HFF-Myc (cell line): ENCODE measurements around the gene LRRTM1.

Experiments
- DNase-seq: peaks from one replicate; pipeline ENCODE4 v3.0.0-alpha.2; 2011; ENCODE audit warnings: low read depth; ENCODE audit errors: extremely low read depth
- H3K4me3 ChIP-seq: replicated peaks from 2 replicates; pipeline ENCODE4 v1.5.1; 2011; ENCODE audit warnings: low read depth, mild to moderate bottlenecking, control low read depth, low read length
- TF ChIP-seq, protein P1 (sequence below): IDR thresholded peaks from 2 replicates; pipeline ENCODE4 v1.5.1; 2012; ENCODE audit warnings: mild to moderate bottlenecking, low read depth, low read length, control low read depth; ENCODE audit errors: missing control alignments

The LRRTM1 gene

DNA sequence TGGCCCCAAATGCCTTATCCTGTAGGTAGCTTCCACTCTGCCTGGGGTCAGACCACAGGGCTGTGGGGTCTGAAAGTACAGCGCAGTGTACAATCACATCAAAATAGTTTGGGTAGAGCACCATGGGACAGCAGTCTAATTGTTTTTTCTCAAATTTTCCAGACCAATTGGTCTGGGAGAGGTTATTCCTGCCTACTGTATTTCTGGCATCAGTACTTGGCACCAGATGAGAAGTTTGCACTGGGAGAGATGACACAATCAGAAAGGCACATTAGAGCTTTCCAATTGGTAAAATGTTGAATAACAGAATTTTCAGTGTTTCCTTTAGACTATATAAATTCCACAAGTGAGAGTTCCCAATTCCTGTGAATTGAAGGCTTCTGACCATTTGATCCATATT is 30.9 kb upstream of the LRRTM1 start:
- H3K4me3 ChIP-seq: no peak overlapping the region
- no peak for DNase-seq
- TF ChIP-seq, protein P1, sequence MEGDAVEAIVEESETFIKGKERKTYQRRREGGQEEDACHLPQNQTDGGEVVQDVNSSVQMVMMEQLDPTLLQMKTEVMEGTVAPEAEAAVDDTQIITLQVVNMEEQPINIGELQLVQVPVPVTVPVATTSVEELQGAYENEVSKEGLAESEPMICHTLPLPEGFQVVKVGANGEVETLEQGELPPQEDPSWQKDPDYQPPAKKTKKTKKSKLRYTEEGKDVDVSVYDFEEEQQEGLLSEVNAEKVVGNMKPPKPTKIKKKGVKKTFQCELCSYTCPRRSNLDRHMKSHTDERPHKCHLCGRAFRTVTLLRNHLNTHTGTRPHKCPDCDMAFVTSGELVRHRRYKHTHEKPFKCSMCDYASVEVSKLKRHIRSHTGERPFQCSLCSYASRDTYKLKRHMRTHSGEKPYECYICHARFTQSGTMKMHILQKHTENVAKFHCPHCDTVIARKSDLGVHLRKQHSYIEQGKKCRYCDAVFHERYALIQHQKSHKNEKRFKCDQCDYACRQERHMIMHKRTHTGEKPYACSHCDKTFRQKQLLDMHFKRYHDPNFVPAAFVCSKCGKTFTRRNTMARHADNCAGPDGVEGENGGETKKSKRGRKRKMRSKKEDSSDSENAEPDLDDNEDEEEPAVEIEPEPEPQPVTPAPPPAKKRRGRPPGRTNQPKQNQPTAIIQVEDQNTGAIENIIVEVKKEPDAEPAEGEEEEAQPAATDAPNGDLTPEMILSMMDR: no peak

DNA sequence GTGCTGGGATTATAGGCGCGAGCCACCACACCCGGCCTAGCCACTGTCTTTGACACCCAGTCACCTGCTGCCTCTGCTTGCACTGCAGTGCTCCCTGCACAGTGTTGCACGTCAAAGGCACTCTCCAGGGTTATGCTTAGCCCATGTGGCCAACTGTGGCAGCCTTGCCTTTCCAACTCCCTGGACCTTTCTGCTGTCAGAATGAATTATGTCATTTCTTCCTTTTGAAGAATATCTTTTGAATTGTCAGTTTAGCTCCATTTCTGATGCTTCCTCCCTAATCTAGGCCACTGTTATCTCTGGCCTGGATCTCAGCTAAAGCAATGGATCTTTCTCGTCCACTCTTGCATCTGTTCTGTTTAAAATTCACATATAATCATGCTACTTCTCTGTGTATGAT is 29.3 kb upstream of the LRRTM1 start:
- H3K4me3 ChIP-seq: no peak overlapping the region
- TF ChIP-seq, protein P1: no peak
- DNase-seq: no peak

DNA sequence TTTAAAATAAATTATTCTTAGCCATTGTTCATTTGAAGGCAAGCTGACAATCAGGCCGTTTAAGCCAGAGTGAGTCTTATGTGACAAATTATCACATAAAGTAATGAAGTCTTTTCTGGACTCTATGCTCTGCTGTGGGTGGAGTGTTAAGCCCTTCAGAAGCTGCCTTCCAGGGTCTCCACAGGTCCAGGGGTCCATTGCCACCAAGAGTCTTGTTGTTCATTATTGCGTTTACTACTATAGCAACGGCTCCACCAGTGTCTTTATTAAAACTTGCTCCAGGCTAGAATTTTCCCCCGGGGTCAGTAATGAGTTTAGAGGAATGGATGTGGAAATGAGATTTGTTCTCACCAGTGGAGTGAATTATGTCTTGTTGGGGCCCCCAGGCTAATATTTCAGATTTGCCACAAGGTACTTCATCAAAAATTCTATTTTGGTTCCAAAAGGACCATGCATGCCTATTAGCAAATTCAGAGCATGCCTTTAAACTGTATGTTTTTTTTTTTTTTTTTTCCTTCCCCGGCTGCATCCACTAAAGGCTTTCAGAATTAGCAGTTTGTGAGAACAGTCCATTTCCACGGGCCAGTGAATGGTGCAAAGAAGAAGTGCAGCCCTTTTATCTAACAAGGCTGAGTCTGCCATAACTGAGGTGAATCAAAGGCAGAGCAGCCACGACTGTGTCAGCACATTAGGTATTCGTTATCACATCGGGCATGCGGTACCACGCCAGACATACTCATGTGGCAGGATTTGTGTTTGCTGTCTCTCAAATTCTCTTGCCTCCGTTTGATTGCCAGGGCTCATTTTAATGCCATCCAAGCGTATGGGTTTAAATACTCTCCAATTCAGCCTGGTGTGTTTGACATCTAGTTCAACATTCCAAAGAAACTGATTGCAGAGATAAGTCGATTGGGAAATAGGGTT is 26.2 kb upstream of the LRRTM1 start:
- TF ChIP-seq, protein P1: no peak
- no peak overlapping the region for H3K4me3 ChIP-seq
- no peak for DNase-seq

DNA sequence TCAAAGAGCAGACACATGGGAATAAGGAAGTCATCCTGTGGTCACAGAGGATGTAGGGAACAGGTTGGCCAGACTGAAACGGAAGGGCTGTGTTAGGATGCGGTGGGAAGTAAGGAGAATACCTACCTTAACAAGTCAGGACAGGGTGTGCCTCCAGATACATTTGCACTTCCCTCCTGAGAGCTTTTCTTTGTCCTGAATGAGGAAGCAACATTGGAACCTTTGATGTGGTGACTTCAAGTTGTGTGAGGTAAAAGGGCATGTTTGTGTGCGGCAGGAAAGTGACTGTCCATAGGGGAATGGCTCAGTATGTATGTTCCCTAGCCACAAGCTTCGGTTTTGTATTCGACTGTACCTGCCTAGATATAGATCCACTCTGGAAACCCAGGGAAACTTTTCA is 24.9 kb upstream of the LRRTM1 start:
- no peak overlapping the region for H3K4me3 ChIP-seq

DNA sequence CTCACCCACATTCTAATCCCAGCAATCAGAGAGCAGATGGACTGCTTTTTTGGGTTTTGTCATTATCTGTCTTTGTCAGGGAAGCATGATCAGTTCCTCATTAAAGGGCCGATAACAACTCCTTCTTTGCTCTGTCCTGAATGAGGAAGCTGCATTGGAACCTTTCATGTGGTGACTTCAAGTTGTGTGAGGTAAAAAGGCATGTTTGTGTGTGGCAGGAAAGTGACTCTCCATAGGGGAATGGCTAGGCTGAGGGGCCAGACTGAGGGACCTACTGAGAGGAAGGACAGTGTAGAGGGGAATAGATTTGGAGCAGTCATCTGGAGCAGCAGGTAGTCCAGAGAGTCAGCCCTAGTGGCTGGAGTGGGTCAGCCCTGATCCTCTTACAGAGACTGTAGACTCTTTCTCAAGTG is 23.6 kb upstream of the LRRTM1 start:
- no peak for DNase-seq
- no peak overlapping the region for H3K4me3 ChIP-seq
- TF ChIP-seq, protein P1: no peak

More for the DNA sequence above, 24.9 kb upstream of the LRRTM1 start:
- no peak for DNase-seq
- TF ChIP-seq, protein P1: no peak

DNA sequence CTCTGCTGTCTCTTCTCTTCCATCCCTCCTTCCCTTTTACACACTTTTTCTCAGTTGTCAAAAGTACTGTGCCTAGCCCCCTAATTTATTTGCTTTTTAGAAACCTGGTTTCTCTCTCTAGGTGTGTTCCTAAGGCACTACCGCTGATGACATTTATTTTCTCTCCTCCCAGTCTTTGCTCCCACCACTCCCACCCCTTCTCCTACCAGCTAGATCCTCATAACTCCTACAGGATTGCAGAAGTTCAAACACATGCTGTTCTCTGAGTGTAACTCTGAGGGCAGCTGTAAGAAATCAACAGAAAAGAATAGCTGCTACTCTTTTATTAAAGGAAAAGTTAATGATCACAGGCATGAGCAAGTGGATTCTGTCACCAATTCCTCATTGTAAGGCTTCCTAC is 22.3 kb upstream of the LRRTM1 start:
- TF ChIP-seq, protein P1: no peak
- H3K4me3 ChIP-seq: no peak overlapping the region
- DNase-seq: no peak
